Small intestine (tissue), 4 donors: Measurements from ENCODE around the gene TYW3. TPM values are rescaled to one million over a fixed set of nuclear protein-coding genes. Genes with fewer than 3 reads are reported as not detected.

Experiments
- polyA plus RNA-seq, 4 donors: library from polyadenylated mRNA; stranded (reverse) in 3 of 4; unstranded in 1 of 4; fragments of 200-250 nt in 3 of 4; fragments of 120-200 nt in 1 of 4; gene quantifications; one replicate each; pipeline versions ENCODE4 v1.2.1 to v1.2.3, GENCODE V29; 2013
- donor health status: healthy with polysubstance abuse.
- donor health status: Bipolar disorder and iron deficiency.
- donor health status: healthy.

Gene TYW3
- polyA plus RNA-seq, 4 donors = 11.0 to 17.9 (median 11.4) TPM

Other genes starting within 250 kb of the TYW3 start
- gene LRRC53, start 220.5 kb upstream of the TYW3 start, polyA plus RNA-seq = under 1 TPM in 1 of 4 donors, not detected in 3; 0.03 TPM
- under 1 TPM in 2 of 4 donors, not detected in 2; 0.15 to 0.32 TPM for gene ERICH3, start 59.4 kb upstream of the TYW3 start, polyA plus RNA-seq
- gene CRYZ, start 102 bp upstream of the TYW3 start, polyA plus RNA-seq = 100 to 1,000 TPM in 1 of 4 donors, 10 to 100 TPM in 3; 28.7 to 157 (median 81.5) TPM